Measurements from ENCODE around the gene PPM1E.
"Not testable (repeated sequence)": the region's sequence is repeated elsewhere in the genome, so short reads cannot be mapped to it uniquely, and the experiment has no call there.

Gene PPM1E

DNA sequence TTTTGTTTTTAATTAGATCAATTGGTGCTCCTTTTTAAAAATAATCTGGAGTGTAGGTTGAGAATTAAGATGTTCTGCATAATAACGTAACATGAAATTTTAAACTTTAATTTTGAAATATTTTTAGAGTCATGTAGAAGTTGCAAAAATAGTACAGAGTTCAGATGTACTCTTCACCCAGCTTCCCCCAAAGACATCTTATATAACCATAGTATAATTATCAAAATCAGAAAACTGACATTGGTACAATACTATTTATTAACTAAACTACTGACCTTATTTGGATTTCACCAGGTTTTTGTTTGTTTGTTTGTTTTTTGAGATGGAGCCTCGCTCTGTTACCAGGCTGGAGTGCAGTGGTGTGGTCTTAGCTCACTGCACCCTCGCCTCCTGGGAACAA, 76.9 kb downstream of the PPM1E start:
- TF ChIP-seq, protein P1, sequence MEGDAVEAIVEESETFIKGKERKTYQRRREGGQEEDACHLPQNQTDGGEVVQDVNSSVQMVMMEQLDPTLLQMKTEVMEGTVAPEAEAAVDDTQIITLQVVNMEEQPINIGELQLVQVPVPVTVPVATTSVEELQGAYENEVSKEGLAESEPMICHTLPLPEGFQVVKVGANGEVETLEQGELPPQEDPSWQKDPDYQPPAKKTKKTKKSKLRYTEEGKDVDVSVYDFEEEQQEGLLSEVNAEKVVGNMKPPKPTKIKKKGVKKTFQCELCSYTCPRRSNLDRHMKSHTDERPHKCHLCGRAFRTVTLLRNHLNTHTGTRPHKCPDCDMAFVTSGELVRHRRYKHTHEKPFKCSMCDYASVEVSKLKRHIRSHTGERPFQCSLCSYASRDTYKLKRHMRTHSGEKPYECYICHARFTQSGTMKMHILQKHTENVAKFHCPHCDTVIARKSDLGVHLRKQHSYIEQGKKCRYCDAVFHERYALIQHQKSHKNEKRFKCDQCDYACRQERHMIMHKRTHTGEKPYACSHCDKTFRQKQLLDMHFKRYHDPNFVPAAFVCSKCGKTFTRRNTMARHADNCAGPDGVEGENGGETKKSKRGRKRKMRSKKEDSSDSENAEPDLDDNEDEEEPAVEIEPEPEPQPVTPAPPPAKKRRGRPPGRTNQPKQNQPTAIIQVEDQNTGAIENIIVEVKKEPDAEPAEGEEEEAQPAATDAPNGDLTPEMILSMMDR (conservative IDR thresholded peaks at IDR 0.05; ENCODE audit: low read length) = no peak
- TF ChIP-seq EZH2phosphoT487 (IDR thresholded peaks at IDR 0.05; ENCODE audit: borderline replicate concordance) = no peak
- no peak overlapping the region for H3K4me2 ChIP-seq (ENCODE audit: low read depth, low read length, poor library complexity, severe bottlenecking)
- H4K20me1 ChIP-seq (ENCODE audit: insufficient read depth, low read length, poor library complexity, severe bottlenecking) = no peaks in the 10 kb centered on the region
- H3K4me1 ChIP-seq (ENCODE audit: insufficient read depth, low read length, poor library complexity, severe bottlenecking) = no peaks in the 10 kb centered on the region
- no peaks in the 10 kb centered on the region for H3K9me3 ChIP-seq (ENCODE audit: insufficient read depth, low read depth, low read length)
- no peaks in the 10 kb centered on the region for H3K79me2 ChIP-seq (ENCODE audit: insufficient read depth, low read length)
- H3F3A ChIP-seq (ENCODE audit: low read depth) = no peaks in the 10 kb centered on the region
- H3K36me3 ChIP-seq (ENCODE audit: insufficient read depth, low read length) = no peaks in the 10 kb centered on the region
- H3K4me3 ChIP-seq (ENCODE audit: low read length, poor library complexity, severe bottlenecking) = no peak overlapping the region
- H3K27me3 ChIP-seq (ENCODE audit: insufficient read depth, low read length, poor library complexity, severe bottlenecking) = no peaks in the 10 kb centered on the region
- H3K9ac ChIP-seq (ENCODE audit: low read depth, low read length, poor library complexity, severe bottlenecking) = no peak overlapping the region
- no peak overlapping the region for H2AFZ ChIP-seq (ENCODE audit: low read length)
- no peaks in the 10 kb centered on the region for H3K9me2 ChIP-seq (replicated peaks; ENCODE audit: low read depth, low read length)

DNA sequence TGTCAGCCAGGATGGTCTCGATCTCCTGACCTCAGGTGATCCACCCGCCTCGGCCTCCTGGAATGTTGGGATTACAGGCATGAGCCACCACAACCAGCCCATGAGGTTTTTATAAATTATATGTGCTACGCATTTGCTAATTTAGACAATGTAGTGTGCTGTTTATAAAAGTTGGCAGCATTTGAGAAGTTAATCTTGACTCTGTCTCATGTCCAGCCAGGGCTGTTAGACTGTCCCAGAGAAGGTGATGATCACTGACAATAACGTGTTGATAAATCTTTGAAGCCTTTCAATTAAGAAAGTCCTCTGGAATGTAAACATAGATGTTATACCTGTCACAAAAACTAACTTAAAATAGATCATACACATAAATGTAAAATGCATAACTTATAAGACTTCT, 82.0 kb downstream of the PPM1E start:
- no peaks in the 10 kb centered on the region for H4K20me1 ChIP-seq (ENCODE audit: insufficient read depth, low read length, poor library complexity, severe bottlenecking)
- H3K4me2 ChIP-seq (ENCODE audit: low read depth, low read length, poor library complexity, severe bottlenecking) = no peak overlapping the region
- no peaks in the 10 kb centered on the region for H3K79me2 ChIP-seq (ENCODE audit: insufficient read depth, low read length)
- no peak overlapping the region for H3K4me3 ChIP-seq (ENCODE audit: low read length, poor library complexity, severe bottlenecking)
- no peak overlapping the region for H3K9ac ChIP-seq (ENCODE audit: low read depth, low read length, poor library complexity, severe bottlenecking)
- H3K27me3 ChIP-seq (ENCODE audit: insufficient read depth, low read length, poor library complexity, severe bottlenecking) = no peaks in the 10 kb centered on the region
- no peak overlapping the region for H2AFZ ChIP-seq (ENCODE audit: low read length)
- no peaks in the 10 kb centered on the region for H3F3A ChIP-seq (ENCODE audit: low read depth)
- no peaks in the 10 kb centered on the region for H3K9me2 ChIP-seq (replicated peaks; ENCODE audit: low read depth, low read length)
- H3K4me1 ChIP-seq (ENCODE audit: insufficient read depth, low read length, poor library complexity, severe bottlenecking) = no peaks in the 10 kb centered on the region
- H3K36me3 ChIP-seq (ENCODE audit: insufficient read depth, low read length) = no peaks in the 10 kb centered on the region
- no peaks in the 10 kb centered on the region for H3K9me3 ChIP-seq (ENCODE audit: insufficient read depth, low read depth, low read length)
- TF ChIP-seq, protein P1 (conservative IDR thresholded peaks at IDR 0.05; ENCODE audit: low read length) = no peak
- TF ChIP-seq EZH2phosphoT487 (IDR thresholded peaks at IDR 0.05; ENCODE audit: borderline replicate concordance) = no peak

DNA sequence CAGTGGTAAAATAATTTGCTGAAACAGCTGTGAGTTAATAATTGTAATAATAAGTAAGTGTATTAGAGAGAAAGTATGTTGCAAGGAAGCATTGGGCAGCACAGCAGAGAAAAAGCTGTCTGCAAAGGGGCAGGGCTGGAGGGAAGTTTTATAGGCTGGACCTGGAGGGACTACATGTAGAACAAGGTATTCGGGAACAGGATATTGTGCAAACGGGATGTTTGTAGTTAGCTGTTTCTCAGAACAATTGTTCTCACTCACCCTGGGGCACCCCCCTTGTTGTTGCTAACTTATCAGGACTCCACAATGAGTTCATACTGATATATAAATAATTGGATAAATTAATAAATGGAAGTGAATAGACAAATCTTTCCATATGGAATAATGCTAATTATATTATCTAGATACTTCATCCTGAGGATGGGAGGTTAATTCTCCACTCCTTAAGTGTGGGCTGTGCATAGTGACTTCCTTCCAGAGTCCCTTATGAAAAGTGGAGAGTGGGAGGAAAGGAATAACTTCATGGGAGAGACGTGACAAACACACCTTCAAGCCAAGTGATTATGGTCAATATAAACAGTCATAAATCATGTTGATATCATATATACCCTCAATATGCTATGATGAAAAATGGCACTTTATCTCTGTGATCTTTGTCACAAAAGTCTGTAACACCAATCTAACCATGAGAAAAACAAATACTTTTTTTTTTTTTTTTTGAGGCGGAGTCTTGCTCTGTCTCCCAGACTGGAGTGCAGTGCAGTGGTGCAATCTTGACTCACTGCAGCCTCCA, 85.4 kb downstream of the PPM1E start:
- TF ChIP-seq, protein P1 (conservative IDR thresholded peaks at IDR 0.05; ENCODE audit: low read length) = no peak
- no peak for TF ChIP-seq EZH2phosphoT487 (IDR thresholded peaks at IDR 0.05; ENCODE audit: borderline replicate concordance)

DNA sequence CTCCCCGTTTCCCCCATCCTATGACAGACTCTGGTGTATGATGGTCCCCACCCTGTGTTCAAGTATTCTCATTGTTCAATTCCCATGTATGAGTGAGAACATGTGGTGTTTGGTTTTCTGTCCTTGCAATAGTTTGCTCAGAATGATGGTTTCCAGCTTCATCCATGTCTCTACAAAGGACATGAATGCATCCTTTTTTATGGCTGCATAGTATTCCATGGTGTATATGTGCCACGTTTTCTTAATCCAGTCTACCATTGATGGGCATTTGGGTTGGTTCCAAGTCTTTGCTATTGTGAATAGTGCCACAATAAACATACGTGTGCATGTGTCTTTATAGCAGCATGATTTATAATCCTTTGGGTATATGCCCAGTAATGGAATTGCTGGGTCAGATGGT, 90.8 kb downstream of the PPM1E start:
- not testable (repeated sequence) for H4K20me1 ChIP-seq (ENCODE audit: insufficient read depth, low read length, poor library complexity, severe bottlenecking); H3K9me2 ChIP-seq (replicated peaks; ENCODE audit: low read depth, low read length); H3K79me2 ChIP-seq (ENCODE audit: insufficient read depth, low read length); H3K4me2 ChIP-seq (ENCODE audit: low read depth, low read length, poor library complexity, severe bottlenecking); H3K9me3 ChIP-seq (ENCODE audit: insufficient read depth, low read depth, low read length); H3F3A ChIP-seq (ENCODE audit: low read depth); H3K4me3 ChIP-seq (ENCODE audit: low read length, poor library complexity, severe bottlenecking); H3K9ac ChIP-seq (ENCODE audit: low read depth, low read length, poor library complexity, severe bottlenecking); H3K27me3 ChIP-seq (ENCODE audit: insufficient read depth, low read length, poor library complexity, severe bottlenecking); H3K36me3 ChIP-seq (ENCODE audit: insufficient read depth, low read length); H3K4me1 ChIP-seq (ENCODE audit: insufficient read depth, low read length, poor library complexity, severe bottlenecking); H2AFZ ChIP-seq (ENCODE audit: low read length)

More for the DNA sequence above, 85.4 kb downstream of the PPM1E start:
- Histone ChIP-seq H3K4me2 (ENCODE audit: low read depth, low read length, poor library complexity, severe bottlenecking) (no peak overlapping the region), H3F3A (ENCODE audit: low read depth) (no peaks in the 10 kb centered on the region), H3K27me3 (ENCODE audit: insufficient read depth, low read length, poor library complexity, severe bottlenecking) (no peaks in the 10 kb centered on the region), H2AFZ (ENCODE audit: low read length) (no peak overlapping the region), H3K9me3 (ENCODE audit: insufficient read depth, low read depth, low read length) (no peaks in the 10 kb centered on the region), H3K9me2 (replicated peaks; ENCODE audit: low read depth, low read length) (no peaks in the 10 kb centered on the region), H3K4me3 (ENCODE audit: low read length, poor library complexity, severe bottlenecking) (no peak overlapping the region), H3K4me1 (ENCODE audit: insufficient read depth, low read length, poor library complexity, severe bottlenecking) (no peaks in the 10 kb centered on the region), H3K9ac (ENCODE audit: low read depth, low read length, poor library complexity, severe bottlenecking) (no peak overlapping the region), H3K36me3 (ENCODE audit: insufficient read depth, low read length) (no peaks in the 10 kb centered on the region), H4K20me1 (ENCODE audit: insufficient read depth, low read length, poor library complexity, severe bottlenecking) (no peaks in the 10 kb centered on the region), H3K79me2 (ENCODE audit: insufficient read depth, low read length) (no peaks in the 10 kb centered on the region)

DNA sequence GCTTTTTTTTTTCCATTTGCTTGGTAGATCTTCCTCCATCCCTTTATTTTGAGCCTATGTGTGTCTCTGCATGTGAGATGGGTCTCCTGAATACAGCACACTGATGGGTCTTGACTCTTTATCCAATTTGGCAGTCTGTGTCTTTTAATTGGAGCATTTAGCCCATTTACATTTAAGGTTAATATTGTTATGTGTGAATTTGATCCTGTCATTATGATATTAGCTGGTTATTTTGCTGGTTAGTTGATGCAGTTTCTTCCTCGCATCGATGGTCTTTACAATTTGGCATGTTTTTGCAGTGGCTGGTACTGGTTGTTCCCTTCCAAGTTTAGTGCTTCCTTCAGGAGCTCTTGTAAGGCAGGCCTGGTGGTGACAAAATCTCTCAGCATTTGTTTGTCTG, 94.5 kb downstream of the PPM1E start:
- not testable (repeated sequence) for H3K9me2 ChIP-seq (replicated peaks; ENCODE audit: low read depth, low read length); H3K79me2 ChIP-seq (ENCODE audit: insufficient read depth, low read length); H3K9ac ChIP-seq (ENCODE audit: low read depth, low read length, poor library complexity, severe bottlenecking); H3F3A ChIP-seq (ENCODE audit: low read depth); H2AFZ ChIP-seq (ENCODE audit: low read length); H4K20me1 ChIP-seq (ENCODE audit: insufficient read depth, low read length, poor library complexity, severe bottlenecking); H3K36me3 ChIP-seq (ENCODE audit: insufficient read depth, low read length); H3K4me2 ChIP-seq (ENCODE audit: low read depth, low read length, poor library complexity, severe bottlenecking); H3K4me3 ChIP-seq (ENCODE audit: low read length, poor library complexity, severe bottlenecking); H3K27me3 ChIP-seq (ENCODE audit: insufficient read depth, low read length, poor library complexity, severe bottlenecking); H3K9me3 ChIP-seq (ENCODE audit: insufficient read depth, low read depth, low read length); H3K4me1 ChIP-seq (ENCODE audit: insufficient read depth, low read length, poor library complexity, severe bottlenecking)

Data from Loucy (cell line).